Stimulated activated CD8-positive, alpha-beta memory T cell treated with anti-CD3 and anti-CD28 coated beads, Interleukin-4, amount 100 ng/mL, for 4 hours (primary cell): Measurements from ENCODE around the gene NOC3L.

Source experiments
- DNase-seq, 2 donors: peaks; one replicate each; pipeline ENCODE4 v3.0.0-alpha.2; 2020; ENCODE audit warnings: low read depth in 2 of 2, low spot score in 1 of 2

The NOC3L gene

DNA sequence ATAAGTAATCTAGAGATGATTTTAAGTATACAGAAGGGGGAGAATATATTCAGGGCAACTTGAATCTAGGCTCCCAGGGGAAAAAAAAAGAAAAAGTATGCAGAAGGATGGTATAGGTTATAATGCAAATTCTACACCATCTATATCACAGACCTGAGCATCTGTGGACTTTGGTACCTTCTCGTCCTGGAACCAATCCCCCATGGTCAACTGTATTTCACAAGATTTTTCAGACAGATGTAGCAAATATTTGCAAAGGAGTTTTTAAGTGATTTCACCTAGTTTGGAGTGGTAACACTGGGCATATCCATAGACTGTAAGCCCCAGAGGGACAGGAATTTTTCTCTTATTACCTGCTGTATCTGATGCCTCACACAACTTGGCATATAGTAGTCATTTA lies 58.8 kb downstream of the NOC3L start:
- DNase-seq, result no peak

DNA sequence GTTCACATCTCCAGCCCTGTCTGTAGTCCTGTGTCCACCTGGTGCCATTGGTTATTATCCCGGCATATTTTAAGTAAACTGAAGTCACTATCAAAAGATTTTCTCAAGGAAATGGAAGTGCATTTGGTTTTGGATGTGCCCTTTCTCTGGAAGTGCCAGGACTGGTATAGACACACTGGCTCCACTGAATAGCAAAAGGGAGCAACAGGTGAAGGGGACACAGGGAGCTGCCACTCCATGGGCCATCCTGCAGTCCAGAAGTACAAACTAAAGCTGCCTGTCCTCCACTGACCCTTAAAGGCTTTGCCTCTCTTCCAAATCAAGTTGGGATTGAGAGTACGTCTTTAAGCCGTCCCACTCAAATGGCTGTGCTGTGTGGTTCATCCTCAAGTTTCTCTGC lies 62.7 kb downstream of the NOC3L start:
- DNase-seq, result no peak

DNA sequence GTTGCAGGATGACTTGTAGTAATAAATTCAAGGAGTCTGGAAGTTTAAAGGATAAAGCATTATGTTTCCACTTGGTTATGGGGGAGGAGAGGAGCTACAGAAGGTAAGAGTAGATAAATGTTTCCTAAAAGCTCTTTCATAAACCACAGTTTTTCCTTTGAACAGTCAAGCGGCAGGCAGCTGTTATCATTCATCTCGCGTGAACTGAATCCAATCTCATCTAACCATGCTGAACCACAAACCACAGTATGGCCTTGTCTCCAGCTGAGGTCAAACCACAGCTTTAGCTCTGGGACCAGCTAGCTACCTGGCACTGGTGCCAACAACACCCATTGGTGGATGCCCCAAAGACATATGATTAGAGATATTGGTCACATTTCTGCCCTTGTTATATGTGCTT lies 63.3 kb downstream of the NOC3L start:
- no peak for DNase-seq

GRCh38 chr10:94294168-94294567 lies 68.6 kb downstream of the NOC3L start:
- no peak for DNase-seq

DNA sequence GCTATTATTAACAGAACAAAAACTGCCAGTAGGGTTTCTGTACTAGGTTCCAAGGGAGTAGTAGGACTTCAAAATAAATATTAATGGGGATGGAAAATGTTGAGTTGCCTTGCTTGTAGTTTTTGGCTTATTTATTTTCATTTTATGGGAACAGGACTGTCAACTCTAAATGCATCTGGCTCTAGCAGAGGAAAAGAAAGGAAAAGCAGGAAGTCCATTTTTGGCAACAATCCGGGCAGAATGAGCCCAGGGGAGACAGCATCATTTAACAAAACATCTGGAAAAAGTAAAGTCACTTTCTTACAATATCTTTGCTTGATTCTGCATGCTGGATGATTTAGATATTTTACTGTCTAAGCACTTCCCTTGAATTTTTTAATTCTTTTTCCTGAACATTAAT lies 69.4 kb downstream of the NOC3L start:
- no peak for DNase-seq

DNA sequence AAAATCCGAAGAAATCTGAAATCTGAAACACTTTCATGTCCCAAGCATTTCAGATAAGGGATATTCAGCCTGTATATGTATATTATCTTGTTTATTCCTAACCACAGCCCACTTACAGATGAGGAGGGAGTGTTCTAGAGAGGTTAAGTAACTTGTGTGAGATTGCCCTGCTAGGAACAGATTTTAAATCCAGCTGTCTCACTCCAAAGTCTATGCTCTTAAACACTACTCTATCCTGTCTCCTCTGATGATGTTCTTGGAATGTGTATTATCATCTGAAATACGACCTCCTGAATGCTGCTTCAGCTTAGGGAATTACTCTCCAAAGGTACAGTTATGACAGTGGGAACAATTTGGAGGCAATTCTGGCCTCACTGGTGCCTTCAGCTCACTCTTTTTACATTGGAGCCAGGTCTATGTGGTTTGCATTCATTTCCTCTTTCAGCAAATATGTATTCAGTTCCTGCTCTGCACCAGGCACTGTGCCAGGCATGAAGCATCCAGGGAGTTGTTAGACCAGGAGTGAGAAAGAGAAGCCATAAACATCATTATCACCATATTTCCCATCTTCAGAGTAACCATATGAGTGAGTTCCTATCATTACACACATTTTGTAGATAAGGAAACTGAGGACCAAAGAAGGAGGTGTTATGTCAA lies 70.2 kb downstream of the NOC3L start:
- DNase-seq, result no peak

DNA sequence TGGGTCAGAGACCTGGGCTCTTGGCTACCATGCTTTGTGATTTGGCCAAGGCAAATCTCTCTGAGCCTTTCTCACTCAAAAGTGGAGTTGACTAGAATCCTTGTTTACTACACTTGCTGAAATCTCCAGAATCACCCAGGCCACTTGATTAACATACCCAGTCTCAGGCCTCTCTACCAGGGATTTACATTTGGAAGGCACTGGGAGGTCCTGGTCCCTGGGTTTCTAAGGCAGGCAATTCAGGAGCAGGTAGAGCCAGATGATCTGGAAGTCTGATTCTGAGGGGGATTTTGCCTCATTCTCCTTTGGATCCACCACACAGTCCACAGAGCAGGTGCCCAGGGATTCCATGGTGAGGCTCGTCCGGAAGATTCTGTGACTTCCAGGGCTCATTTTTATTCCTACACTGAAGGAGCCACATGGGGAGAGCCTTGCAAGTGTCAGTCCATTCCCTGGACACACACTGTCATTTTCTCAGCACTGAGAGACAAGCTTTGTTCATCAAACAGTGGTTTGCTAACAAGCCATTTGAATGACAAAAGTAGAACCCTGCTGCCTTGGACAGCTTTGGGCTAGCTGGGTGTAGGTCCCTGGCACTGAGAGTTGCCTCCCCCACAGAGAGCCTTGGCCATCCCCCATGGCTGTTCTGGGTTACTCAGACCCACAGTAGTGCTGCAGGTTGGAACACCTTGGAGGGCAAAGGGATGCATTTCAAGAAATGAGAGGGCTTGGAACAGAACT lies 74.2 kb downstream of the NOC3L start:
- no peak for DNase-seq

DNA sequence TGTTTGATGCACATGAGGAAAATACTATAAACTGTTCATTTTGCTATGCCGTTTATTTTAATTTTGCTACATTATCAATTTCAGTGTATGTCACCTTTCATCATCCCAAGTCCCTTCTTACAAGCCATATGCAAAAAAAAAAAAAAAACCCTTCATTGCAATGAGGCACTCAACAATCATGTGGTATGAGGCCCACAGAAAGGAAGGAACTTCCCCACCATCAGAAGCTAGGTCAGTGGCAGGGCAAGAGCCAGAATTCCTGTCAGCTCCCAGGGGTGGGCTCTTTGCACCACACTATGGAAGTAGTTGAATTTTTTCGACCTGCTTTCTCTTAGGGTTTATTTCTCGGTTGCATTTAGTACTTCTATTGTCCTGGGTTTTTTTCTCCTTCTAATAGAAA lies 75.4 kb downstream of the NOC3L start:
- DNase-seq, result no peak

DNA sequence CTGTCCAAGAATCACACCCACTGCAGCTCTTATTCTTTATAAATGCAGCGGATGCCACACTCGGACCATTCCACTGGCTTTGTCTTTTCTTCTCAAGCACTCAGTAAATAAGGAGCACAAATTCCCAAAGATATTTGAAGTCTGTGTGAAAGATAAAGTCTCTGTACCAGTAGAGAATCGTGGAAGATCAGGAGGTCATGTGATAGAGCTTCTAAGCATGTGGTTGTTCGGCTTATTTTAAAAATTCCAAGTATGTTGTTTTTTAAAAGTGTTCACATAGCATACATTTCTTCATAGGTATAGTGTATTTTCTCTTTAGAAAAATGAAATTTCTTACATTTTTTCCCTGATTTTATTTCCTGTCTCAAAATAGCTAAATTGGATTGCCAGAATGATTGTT lies 75.8 kb downstream of the NOC3L start:
- DNase-seq, result no peak

DNA sequence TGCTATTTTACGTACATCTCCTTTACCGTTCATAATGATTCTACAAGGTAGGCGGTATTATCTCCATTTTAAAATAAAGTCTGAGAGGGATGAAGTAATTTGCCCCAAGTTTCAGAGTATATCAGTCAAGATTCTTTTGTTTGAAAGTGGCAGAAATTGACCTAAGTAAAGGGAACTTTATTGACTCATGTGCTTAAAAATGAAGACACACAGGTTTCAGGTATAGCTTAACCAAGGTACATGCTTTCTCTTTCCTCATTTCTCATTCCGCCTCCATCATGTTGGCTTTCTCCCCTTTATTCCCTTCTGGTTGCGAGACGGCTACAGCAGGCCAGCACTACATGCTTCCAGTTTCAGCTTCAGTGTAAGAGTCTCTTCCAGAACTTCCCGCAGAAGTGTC lies 77.5 kb downstream of the NOC3L start:
- no peak for DNase-seq
